NCI-H1048 (cell line): Measurements from ENCODE around the gene RTL1.

Source experiments
- DNase-seq: peaks from one replicate; lab custom pipeline; 2025; lab: John Stamatoyannopoulos, UW

RTL1 gene

DNA sequence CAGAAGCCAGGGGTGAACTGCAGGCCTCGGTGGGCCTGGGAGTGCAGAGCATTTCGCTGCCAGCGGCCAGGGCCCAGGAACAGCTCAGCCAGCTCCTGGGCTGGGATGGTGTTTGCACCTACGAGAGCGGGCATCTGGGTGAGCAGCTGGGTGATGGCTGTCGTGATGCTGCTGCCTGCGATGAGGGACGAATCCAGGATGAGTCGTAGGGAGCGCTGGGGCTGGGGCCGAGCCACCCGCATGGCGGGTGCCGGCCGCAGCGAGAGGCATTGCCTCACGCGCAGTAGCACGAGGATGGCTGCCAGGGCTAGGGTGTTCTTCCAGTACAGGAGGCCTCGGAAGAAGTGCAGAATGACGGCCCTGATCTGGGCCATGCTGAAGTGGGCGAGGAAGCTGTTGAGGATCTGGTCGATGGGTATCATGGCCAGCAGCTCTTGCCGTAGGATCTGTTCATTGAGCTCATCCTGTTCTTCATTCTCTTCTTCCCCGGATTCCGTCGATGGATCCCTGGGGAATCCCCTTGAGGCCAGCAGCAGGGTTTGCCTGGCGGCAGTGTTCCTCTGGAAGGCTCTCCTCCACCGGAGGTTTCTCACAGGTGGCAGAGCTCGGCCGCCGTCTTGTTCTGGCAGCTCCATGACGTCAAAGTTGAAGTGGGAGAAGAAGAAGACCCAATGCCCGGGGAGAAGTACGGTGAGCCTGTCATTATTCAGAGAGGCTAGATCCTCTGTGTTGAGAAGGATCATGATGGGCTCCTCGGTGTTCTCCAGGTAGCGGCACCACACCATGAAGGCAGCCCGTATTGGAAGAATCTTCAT is 22.1 kb downstream of the RTL1 start:
- DNase-seq = no peak

DNA sequence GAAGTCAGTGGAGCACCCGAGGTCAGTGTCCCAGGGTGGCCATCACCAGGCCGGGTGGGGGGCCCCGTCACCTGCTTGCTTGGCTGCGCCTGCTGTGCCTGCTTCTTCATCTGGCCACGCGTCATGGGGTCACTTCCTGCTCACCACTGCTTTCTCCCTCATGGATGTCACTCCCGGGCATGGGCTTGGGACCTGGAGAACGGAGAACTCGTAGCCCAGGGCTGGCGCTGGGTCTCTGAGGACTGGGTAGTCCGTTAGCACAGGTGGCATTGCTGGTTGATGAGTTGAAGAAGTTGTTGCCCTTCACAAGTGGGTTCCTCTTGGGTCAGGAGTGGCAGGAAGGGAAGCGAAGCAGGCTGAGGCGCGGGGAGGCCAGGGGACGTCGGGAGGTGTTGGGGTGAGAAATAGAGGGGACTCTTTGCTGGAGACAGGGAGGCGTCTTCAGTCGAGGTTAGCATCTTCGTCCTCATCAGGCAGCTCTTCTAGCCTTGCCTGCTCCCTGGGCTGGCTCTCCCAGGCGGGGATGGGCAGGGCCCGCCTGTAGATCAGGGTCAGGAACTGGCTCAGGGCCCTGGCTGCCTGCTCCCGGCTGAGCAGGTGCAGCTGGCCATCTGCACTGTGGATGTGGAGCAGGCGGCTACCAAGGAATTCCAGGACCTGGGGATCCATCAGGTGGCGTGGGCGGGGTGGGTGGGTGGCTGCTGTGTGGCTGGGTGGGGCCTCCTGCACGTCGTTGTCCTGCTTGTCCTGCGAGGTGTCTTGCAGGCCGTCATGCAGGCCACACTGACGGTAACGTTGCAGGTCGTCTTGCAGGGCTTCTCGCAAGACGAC is 23.0 kb downstream of the RTL1 start:
- no peak for DNase-seq

DNA sequence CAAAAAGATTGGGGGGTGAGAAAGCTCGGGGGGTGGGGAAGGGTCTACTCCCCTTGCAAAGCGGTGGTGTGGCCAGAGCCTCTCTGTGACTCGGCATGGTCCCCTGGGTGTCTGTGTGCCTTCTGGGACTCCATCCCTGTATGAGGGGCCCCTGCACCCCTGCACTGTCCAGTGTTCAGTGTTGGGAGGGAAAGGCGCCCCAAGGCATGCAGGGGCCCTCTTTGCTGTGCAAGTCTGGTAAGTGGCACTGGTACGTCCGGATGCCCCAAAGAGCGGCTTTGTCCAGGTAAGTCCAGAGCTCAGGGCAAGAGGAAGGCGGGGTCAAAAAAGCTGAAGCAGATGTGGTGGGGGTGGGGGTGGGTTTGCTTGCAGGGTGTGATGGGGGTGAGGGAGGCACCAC is 23.7 kb downstream of the RTL1 start:
- DNase-seq = no peak

DNA sequence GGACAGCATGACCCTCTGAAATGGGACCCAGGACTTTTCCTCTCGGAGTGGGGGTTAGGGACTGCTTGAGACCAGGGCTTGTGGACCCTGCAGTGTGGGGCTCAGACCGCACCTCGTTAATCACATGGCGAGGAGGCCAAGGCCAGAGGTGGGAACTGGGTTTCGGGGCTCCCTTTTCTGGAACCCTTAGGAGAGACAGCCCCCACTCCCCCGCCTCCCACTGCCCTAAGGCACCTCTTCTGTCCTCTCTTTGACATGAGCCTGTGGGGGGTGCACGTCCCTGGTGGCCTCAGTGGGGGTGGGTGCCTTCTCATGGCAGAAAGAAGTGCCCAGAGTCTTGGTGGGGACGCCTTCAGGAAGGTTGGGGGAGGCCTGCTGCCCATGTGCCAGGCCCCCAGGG is 24.3 kb downstream of the RTL1 start:
- DNase-seq = no peak

DNA sequence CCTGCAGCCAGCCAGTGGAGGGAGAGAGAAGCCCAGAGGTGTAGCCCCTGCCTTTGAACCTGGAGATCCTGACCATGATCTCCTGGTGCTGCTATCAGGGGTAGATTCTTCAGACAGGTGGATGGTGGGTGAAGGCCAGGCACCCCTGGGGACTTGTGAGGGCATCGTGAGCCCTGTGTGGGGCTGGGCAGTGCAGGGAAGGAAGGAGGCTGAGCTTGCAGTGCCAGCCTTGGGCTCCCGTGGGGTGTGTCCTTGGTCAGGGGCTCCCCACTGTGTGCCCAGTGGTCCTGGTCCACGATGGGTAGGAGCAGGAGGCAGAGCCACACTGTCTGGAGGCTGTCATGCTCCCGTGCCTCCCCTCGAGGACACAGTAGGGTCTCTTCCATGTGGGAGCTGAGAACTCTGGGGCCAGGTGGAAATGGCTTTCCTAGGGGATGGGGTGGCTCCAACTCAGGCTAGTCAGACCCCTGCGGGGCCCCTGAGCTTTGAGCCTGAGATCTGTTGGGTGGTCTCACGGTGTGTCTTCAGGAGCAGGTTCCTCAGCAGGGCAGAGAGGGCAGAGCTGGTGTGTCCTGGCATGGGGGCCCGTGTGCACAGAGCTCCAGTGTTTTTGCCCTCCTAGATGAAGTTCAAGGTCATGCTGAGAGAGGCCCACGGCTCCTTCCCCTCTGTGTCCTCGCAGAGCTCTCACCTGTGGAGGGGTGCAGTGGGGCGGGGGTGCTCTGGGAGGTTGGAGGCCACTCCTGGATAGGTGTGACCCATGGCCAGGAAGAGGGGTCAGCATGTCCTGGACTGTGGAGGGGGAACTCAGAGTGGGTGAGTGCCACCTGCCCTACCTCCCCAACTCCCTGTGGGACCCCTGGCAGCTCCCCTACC is 25.0 kb downstream of the RTL1 start:
- DNase-seq = no peak

DNA sequence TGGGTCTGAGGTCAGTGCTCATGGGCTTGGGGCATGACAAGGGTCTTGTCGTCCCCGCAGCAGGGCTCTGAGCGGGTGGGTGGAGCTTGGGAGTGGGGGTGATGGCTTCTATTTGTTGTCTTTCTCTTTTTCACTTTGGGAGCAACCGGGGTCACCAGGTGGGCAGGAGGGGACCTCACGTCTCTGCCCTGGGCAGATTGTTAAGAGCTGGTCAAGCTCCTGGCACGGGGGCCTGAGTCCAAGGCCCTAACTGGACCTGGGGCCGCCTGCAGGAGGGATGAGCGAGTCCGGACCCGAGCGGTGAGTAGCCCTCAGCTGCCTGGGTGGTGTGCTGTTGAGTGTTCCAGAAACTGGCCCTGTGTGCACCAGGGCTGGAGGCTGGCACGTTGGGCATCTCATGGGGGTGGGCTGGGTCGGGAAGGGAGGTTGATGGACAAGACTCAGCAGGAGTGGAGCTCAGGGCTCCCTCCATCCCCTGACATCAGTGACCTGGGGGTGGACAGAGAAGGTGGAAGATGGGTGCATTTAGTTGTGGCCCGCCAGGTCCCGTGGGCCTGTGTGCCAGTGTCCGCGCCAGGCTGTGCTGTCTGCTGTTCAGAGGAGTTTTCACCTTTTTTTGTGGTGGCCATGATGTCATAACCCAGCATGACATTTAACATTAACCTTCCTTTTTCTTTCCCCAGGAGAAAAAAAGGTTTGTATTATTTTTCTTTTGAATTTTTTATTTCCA is 27.5 kb downstream of the RTL1 start:
- DNase-seq = no peak

DNA sequence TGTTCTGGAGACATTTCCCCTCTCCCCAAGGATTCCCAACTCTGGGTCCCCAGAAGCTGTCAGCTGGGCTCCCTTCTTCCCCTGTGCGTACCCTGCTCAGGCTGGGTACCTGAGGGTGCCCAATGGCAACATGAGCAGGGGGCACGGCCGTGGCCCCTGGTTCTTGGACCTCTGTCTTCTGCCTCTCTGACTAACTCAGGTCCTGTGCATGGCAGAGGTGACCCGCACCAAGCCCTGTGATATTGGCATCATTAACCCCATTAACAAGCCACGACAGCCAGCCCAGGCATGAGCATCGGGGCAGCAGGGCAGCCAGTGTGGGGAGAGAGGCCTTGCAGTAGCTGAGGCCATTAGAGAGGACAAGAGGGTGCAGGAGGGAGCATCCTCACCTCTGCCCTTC is 28.4 kb downstream of the RTL1 start:
- no peak for DNase-seq

DNA sequence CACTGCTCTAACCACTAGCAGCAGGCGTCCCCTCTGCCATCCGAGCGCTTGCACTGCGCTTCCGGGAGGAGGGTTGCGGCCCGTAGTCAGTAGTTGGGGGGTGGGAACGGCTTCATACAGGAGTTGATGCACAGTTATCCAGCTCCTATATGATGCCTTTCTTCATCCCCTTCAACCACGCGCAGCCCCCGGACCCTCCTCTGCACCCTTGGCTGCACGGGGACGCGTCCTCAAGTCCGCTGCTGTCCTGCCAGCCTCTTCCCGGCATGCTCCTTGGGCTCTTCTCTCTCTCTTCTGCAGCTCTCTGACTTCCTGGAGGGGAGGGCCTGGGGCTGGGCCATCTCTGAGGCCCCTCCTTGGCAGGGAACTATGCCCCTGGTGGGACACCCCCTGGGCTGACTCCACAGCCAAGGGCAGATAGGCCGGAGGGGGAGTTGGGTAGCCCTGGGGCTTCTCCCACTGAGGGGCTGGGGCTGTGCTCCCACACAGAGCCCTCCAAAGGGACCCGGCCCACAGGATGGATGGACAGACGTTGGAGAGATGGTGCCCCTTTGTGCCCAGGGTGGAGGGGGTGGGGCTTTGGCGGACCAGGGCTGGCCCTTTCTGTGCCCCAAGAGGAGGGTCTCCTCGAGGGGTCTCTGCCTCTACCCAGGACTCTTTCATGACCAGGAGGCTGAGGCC is 29.0 kb downstream of the RTL1 start:
- no peak for DNase-seq

DNA sequence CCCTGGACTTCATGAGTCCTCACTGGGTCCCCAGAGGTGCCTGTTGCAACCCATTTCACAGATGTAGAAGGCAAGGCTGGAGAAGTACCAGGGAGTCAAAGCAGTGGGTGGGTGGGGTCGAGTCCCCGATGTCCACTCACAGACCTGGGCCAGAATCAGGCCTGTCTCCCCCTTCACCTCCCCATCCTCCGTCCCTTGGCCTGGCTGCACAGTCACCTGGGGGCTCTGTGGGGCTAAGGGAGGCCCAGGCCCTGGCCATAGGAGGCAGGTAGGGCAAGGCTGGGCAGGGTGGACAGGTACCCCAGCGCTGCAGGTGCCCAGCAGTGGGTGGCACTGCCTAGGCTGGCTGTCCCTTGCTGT is 29.5 kb downstream of the RTL1 start:
- DNase-seq = no peak

DNA sequence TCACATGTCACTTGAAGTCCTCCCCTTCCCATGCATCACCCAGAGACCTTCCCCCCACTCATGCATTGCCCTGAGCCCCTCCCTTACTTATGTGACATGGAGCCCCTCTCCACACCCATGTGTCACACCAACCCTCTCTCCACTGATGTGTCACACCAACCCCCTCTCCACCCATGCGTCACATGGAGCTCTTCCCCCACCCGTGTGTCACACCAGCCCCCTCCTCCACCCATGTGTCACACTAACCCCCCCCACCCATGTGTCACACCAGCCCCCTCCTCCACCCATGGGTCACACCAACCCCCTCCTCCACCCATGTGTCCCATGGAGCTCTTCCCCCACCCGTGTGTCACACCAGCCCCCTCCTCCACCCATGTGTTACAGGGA is 30.4 kb downstream of the RTL1 start:
- no peak for DNase-seq

DNA sequence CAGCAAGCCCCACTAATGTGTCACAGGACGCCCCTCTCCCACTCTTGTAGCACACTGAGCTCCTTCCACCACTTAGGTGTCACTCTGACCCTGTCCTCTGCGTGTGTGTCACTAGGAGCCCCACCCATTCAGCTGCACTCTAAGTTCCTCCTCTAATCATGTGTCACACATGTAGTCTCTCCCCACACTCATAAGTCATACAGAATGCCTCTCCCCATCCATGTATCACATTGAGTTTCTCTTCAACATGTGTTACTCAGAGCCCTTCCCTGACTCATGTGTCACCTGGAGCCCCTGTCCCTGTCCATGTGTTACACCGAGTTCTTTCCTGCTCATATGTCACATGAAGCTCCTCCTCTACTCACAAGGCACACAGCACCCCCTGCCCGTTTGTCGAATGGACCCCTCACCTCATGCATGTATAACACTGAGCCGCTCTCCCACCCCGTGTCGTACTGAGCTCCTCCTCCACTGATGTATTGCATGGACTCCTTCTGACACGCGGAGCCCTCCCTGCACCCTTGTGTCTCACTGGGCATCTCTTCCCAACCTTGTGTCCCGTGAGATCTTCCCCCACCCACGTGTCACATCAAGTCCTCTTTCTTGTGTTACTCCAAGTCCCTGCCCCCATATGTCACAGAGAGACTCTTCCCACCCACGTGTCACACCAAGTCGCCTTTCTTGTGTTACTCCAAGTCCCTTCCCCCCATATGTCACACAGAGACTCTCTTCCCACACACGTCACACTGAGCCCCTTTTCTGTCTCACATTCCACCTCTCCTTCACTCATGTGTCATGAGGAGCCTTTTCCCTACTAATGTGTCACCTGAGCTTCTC is 31.0 kb downstream of the RTL1 start:
- no peak for DNase-seq

DNA sequence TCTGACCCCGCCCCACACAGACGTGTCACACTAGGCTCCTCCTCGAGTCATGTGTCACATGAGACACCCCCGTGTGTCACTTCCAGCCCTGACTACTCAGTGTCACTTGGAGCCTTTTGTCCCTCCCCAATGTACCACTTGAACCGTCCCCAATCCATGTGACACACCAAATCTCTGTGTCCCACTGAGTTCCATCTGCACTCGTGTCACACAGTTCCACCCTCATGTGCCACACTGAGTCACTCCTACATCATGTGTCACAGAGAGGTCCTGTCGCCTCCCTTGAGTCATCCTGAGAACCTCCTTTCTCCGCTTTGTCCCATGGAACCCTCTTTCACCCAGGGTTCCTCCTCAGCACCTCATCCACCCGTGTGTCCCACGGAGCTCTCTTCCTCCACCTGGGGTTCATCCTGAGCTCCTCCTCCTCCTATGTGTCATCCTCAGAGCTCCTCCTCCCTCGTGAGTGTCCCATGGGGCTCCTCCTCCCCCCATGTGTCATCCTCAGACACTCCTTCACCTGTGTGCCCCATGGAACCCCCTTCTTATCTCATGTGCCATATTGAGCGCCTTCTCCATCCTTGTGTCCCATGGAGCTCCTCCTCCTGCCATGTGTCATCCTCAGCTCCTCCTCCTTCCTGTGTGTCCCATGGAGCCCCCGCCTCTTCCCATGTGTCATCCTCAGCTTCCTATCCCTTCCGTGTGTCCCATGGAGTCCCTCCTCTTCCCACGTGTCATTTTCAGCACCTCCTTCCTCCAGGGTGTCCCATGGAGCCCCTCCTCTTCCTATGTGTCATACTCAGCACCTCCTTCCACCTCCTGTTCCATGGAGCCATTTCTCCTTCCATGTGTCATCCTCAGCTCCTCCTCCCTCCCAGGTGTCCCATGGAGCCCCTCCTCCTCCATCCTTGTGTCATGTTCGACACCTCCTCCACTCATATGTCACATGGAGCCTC is 32.0 kb downstream of the RTL1 start:
- DNase-seq = no peak

DNA sequence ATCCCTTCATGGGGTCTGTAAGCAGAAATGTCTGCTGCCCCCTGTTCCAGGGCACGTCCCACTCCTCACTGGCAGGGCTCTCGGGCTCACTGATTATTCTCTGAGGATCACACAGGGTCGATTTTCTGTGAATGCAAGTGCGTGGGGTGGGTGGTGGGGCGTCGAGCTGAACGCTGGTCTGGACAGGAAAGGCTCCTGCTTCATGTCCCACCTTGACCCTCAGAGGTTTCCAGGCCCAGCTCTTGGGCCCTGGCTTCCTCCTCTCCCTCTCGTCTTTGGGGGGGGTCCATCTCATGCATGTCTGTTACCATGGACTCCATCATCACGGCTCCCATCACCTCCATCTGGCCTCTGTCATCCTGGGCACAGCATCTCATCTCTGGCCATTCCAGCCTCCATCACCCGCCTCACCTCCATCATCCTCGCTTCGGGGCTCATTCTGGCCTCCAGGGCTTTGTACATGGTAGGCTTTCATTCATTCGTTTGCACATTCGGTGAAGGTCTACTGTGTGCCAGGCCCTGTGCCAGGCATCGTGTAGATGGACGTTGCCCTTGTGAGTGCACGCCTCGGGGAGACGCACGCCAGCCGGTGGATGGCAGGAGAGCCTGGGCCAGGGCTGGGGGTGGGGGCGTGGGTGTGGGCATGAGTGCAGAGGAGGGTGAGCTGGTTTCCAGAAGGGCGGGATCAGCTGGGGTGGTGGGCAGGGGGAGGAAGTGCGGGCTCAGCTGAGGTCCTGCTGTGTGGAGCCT is 34.7 kb downstream of the RTL1 start:
- no peak for DNase-seq

DNA sequence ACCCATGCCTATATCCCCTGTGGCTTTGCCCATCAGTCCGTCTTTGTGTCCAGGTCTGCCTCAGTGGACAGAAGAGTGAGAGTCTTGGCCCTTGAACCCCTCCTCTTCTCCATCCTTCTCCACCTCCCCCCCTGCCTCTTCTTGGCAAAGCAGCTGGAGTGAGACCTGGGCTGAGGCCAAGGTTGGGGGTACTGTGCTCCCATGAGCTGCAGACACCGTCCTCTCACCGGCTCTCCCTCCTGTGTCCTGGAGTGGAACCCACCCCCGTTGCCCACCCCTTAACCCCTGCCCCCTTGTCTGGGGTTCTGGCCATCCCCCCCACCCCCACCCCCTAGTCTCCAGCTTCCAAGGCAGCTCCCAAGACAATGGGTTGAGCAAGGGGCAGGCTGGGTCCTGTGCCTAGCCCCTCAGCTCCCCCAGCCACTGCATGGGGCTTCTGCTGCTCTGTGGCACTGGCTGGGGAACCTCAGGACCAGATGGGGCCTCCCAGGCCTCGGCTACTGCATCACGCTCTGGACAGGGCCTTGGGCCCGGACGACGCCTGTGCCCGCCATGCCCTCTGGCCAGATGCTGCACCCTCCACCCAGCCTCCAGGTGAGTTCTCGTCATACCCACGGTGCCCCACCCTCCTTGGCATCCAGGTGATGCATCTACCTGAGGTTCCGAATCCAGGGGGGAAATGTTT is 35.7 kb downstream of the RTL1 start:
- DNase-seq = no peak

DNA sequence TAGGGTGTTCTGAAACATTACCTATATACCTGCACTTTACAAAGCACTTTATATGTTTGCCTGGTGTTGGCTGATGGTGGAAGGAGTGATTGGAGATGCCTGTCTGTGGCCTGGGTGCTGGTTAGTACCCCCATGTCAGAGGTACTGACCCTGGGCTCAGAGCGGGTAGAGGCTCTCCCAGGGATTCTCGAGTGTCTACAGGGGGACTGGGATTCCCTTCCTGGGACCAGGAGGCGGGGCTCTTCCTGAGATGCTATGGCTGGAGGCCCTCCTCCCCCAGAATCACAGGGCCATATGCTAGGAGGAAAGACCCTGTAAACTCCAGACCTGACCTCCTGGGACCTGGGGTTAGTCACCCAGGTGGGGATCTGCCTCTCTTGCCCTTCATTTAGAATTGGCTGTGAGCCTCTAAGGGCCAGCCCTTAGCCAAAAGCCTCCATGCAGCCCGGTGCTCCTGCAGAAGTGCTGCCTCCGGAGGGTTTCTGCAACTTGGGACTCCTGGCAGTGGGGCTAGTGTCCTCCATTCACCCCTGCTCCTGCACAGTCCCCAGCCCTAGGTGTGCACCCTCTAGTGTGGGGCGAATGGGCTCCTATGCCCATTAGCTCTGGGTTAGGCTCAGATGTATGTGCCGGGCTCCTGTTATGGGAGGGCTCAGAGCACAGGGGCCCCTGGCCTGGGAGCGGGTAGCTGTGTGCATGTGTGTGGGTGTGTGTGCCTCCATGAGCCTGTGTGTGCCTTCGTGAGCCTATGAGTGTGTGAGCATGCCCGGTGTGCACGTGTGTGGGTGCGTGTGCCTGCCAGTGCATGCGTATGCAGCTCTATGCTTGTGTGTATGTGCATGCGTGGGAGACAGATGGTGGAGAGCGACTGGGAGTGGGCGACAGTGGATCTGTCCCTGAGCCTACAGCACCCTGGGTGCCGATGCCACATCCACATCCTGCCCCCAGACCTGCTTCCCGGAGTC is 36.6 kb downstream of the RTL1 start:
- no peak for DNase-seq

DNA sequence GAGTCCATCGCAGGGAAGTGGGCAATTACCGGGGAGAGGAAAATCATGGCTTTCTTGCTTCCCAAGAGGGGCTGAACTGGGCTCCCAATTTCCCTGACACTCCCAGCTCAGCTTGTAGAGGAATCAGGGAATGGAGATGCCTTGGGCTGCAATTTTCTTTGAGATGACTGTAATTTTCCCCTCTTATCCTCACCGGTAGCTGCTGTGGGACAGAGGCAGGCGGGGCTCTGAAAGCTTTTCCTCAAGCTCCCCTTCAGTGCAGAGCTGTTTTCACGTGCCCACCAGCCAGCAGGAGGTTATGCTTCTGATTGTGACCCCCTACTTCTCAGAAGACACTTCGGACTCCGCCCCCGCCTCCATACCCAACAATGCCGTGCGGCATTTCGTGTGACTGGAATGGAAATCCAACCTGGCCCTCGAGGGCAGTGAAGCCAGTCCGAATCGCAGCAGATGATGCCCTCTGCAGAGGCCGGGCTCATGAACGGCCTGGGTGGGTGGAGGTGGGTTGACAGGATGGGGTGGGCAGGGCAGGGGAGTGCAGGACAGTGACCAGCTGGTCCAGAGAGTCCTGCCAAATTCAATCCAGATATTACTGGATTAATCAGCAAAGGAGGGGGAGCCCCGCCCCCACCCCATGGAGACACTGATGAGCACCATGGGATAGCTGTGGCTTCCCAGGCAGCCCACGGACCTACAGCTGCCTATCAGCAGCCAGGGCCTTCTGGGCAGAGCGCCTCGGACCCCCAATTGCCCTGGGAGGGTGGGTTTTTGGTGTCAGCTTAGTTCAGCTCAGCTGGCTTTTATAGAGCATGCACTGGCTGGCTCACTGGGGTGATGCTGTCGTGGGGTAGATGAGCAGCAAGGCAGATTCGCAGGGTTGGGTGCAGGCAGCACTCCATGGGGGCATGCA is 37.6 kb downstream of the RTL1 start:
- DNase-seq = no peak
